LNCaP clone FGC (cell line): ENCODE data around the gene LIMCH1.

Source experiments
- DNase-seq: peaks from one replicate; pipeline ENCODE4 v3.0.0-alpha.2; 2011; ENCODE audit warnings: low read depth
- H3K4me3 ChIP-seq: 2 replicates; pipeline ENCODE4 v1.5.1; 2011; ENCODE audit warnings: mild to moderate bottlenecking, low read depth, low read length, control low read depth
- CTCF ChIP-seq: IDR thresholded peaks from 2 replicates; pipeline ENCODE4 v1.5.1; 2012; ENCODE audit warnings: mild to moderate bottlenecking; ENCODE audit not compliant: control insufficient read depth, insufficient read depth; ENCODE audit errors: extremely low read depth

LIMCH1 gene

GRCh38 chr4:41653523-41653922 lies 115.6 kb downstream of the LIMCH1 start:
- DNase-seq, result no peak
- no peak overlapping the region for H3K4me3 ChIP-seq
- no peak for TF ChIP-seq CTCF

DNA sequence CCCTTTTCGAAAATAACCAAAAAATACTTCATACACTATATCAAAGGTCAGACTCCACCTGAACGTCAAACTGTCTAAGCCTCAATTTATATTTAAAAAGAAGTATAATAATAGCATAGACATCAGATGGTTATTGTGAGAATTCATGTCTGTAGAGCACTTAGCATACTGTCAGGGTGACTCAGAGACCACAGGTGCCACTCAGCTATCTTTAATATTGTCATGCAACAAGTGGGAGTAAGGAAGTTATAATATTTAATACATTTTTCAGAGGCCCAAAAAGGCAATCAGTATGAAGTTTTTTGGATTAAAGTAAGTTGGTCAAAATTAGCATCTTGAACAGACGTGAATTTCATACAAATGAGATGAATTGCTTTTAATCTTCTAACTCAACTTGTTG lies 117.2 kb downstream of the LIMCH1 start:
- no peak for DNase-seq
- H3K4me3 ChIP-seq, result no peak overlapping the region
- TF ChIP-seq CTCF, result no peak

DNA sequence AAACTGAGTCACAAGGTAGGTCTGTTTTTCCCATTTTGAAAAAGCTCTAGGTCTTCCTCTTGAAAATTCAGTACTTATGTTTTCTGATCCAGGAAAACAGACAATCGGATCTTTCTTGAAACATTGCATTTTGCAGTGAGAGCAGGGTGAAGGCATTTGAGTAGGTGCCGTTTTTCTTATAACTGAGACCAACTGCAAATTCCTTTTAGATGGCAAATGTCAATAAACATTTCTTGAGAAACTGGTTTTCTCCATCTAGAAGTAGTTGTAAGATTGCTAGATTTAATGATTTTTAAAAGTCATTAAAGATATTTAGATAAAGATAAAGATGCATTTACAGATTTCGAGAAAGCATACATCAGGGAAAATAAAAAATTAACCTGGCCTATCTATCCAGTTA lies 118.1 kb downstream of the LIMCH1 start:
- H3K4me3 ChIP-seq, result no peak overlapping the region
- no peak for TF ChIP-seq CTCF
- DNase-seq, result peak; percentile 28

- TF ChIP-seq CTCF, result no peak
- peak; percentile 27 for DNase-seq
- H3K4me3 ChIP-seq, result no peak overlapping the region
Observed at GRCh38 chr4:41656572-41657520, 118.9 kb downstream of the LIMCH1 start.

DNA sequence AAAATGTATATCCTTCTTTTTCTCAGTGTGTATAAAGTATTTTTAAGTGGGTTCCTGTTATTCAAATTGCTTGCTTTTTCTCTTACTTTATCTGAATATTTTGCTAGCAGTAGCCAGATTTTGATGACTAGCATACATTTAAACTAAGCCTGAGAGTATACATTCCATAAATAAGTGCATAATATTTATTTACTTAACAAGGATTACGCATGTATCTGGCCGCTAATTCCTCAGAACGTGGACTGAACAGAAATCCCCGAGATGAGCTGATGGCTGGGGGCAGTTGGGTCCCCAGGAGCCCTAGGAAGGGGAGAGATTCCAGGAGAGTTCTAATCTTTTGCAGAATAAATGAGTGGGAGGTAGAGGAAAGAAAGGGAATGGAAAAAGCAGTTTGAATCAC lies 119.6 kb downstream of the LIMCH1 start:
- no peak overlapping the region for H3K4me3 ChIP-seq
- no peak for TF ChIP-seq CTCF
- no peak for DNase-seq

- peak; percentile 21 for DNase-seq
- no peak for TF ChIP-seq CTCF
- H3K4me3 ChIP-seq, result no peak overlapping the region
Observed at GRCh38 chr4:41658163-41658562, 120.2 kb downstream of the LIMCH1 start.
